Liver (tissue), 9 donors: Measurements from ENCODE around the gene GLI2. TPM values are rescaled to one million over a fixed set of nuclear protein-coding genes. Genes with fewer than 3 reads are reported as not detected.

Experiments
- DNase-seq: peaks from one replicate; pipeline ENCODE4 v3.0.0-alpha.2; 2017; ENCODE audit warnings: low spot score
- H3K27ac ChIP-seq, 2 donors: one replicate each; pipeline ENCODE4 v1.7.0; 2013; ENCODE audit warnings: inconsistent platforms in 2 of 2, low read length in 2 of 2, control low read depth in 1 of 2, low read depth in 1 of 2, mild to moderate bottlenecking in 1 of 2
- H3K27me3 ChIP-seq, 4 donors: one replicate each; pipeline versions ENCODE4 v1.6.1 to v1.7.0; 2013; ENCODE audit warnings: low read length in 3 of 4, inconsistent platforms in 1 of 4, mild to moderate bottlenecking in 1 of 4, moderate library complexity in 1 of 4; ENCODE audit not compliant: control insufficient read depth in 4 of 4, insufficient read depth in 4 of 4
- H3K36me3 ChIP-seq, 4 donors: one replicate each; pipeline versions ENCODE4 v1.6.1 to v1.7.0; 2013; ENCODE audit warnings: low read length in 3 of 4, mild to moderate bottlenecking in 3 of 4, low read depth in 1 of 4, moderate library complexity in 1 of 4; ENCODE audit not compliant: control insufficient read depth in 4 of 4, insufficient read depth in 3 of 4
- H3K4me1 ChIP-seq, 4 donors: one replicate each; pipeline versions ENCODE4 v1.6.1 to v1.7.0; 2013; ENCODE audit warnings: low read length in 3 of 4, mild to moderate bottlenecking in 3 of 4, moderate library complexity in 1 of 4; ENCODE audit not compliant: control insufficient read depth in 4 of 4, insufficient read depth in 4 of 4
- H3K4me3 ChIP-seq, 3 donors: one replicate each; pipeline versions ENCODE4 v1.6.1 to v1.7.0; 2013; ENCODE audit warnings: low read length in 3 of 3, control low read depth in 1 of 3, low read depth in 1 of 3, mild to moderate bottlenecking in 1 of 3
- H3K9ac ChIP-seq, 2 donors: one replicate each; pipeline ENCODE4 v1.7.0; 2013; ENCODE audit warnings: low read length in 2 of 2, mild to moderate bottlenecking in 2 of 2, moderate library complexity in 2 of 2, control low read depth in 1 of 2, low read depth in 1 of 2
- H3K9me3 ChIP-seq, 4 donors: one replicate each; pipeline versions ENCODE4 v1.6.1 to v1.7.0; 2013; ENCODE audit warnings: low read length in 3 of 4; ENCODE audit not compliant: control insufficient read depth in 4 of 4
- ATF3 ChIP-seq: IDR thresholded peaks from 2 replicates; pipeline ENCODE4 v1.6.1; 2016; ENCODE audit warnings: antibody characterized with exemption
- CTCF ChIP-seq: fragments of 150-350 bp; IDR thresholded peaks from 2 replicates; pipeline ENCODE4 v1.5.1; 2017; ENCODE audit warnings: improper control_type of control experiment, low read depth, low read length; ENCODE audit not compliant: missing input control
- EGR1 ChIP-seq, 2 donors: IDR thresholded peaks; 2 replicates each; pipeline ENCODE4 v1.6.1; 2016 to 2018; ENCODE audit warnings: antibody characterized with exemption in 2 of 2, low read depth in 2 of 2
- FOXA1 ChIP-seq: IDR thresholded peaks from 2 replicates; pipeline ENCODE4 v1.6.1; 2016; ENCODE audit warnings: antibody characterized with exemption
- FOXA2 ChIP-seq: IDR thresholded peaks from 2 replicates; pipeline ENCODE4 v1.6.1; 2016; ENCODE audit warnings: antibody characterized with exemption
- GABPA ChIP-seq, 2 donors: IDR thresholded peaks in 1 of 2; conservative IDR thresholded peaks in 1 of 2; 2 replicates each; pipeline ENCODE4 v1.6.1; 2016; ENCODE audit warnings: antibody characterized with exemption in 2 of 2, mild to moderate bottlenecking in 1 of 2, moderate library complexity in 1 of 2
- HNF4A ChIP-seq, 2 donors: conservative IDR thresholded peaks; 2 replicates each; pipeline ENCODE4 v1.6.1; 2016; ENCODE audit warnings: antibody characterized with exemption in 2 of 2, mild to moderate bottlenecking in 2 of 2
- HNF4G ChIP-seq: IDR thresholded peaks from 2 replicates; pipeline ENCODE4 v1.6.1; 2016; ENCODE audit warnings: antibody characterized with exemption
- JUND ChIP-seq, 2 donors: IDR thresholded peaks; 2 replicates each; pipeline ENCODE4 v1.6.1; 2016; ENCODE audit warnings: antibody characterized with exemption in 2 of 2
- MAX ChIP-seq: IDR thresholded peaks from 2 replicates; pipeline ENCODE4 v1.6.1; 2016; ENCODE audit warnings: antibody characterized with exemption
- NR2F2 ChIP-seq: IDR thresholded peaks from 2 replicates; pipeline ENCODE4 v1.6.1; 2016; ENCODE audit warnings: antibody characterized with exemption
- RAD21 ChIP-seq, 2 donors: IDR thresholded peaks; 2 replicates each; pipeline ENCODE4 v1.6.1; 2016; ENCODE audit warnings: antibody characterized with exemption in 2 of 2, mild to moderate bottlenecking in 2 of 2
- REST ChIP-seq: IDR thresholded peaks from 2 replicates; pipeline ENCODE4 v1.6.1; 2016; ENCODE audit warnings: antibody characterized with exemption, mild to moderate bottlenecking
- RXRA ChIP-seq, 2 donors: IDR thresholded peaks; 2 replicates each; pipeline ENCODE4 v1.6.1; 2017 to 2018; ENCODE audit warnings: antibody characterized with exemption in 2 of 2, mild to moderate bottlenecking in 1 of 2
- SP1 ChIP-seq: IDR thresholded peaks from 2 replicates; pipeline ENCODE4 v1.6.1; 2018; ENCODE audit warnings: antibody characterized with exemption, mild to moderate bottlenecking
- TAF1 ChIP-seq: conservative IDR thresholded peaks from 2 replicates; pipeline ENCODE4 v1.6.1; 2016; ENCODE audit warnings: antibody characterized with exemption, mild to moderate bottlenecking
- YY1 ChIP-seq: IDR thresholded peaks from 2 replicates; pipeline ENCODE4 v1.6.1; 2016; ENCODE audit warnings: antibody characterized with exemption, mild to moderate bottlenecking
- ZBTB33 ChIP-seq: IDR thresholded peaks from 2 replicates; pipeline ENCODE4 v1.6.1; 2016; ENCODE audit warnings: antibody characterized with exemption
- WGBS: extraction: QIAGEN DNeasy Blood & Tissue Kit; methylation state at CpG from one replicate; pipeline ENCODE4 v1.1.7; 2013; 5-methylcytosine and 5-hydroxymethylcytosine counted together
- polyA plus RNA-seq, 2 donors: library from polyadenylated mRNA; stranded (reverse) in 1 of 2; unstranded in 1 of 2; fragments of 200-250 nt in 1 of 2; fragments of >200 nt in 1 of 2; fragmentation: Nextera tagmentation in 1 of 2; extraction: Ambion mirVana in 1 of 2; gene quantifications; one replicate each; pipeline versions ENCODE4 v1.2.1 to v1.2.3, GENCODE V29; 2013 to 2015
- total RNA-seq, 2 donors: library from RNA; depleted of rRNA; stranded (reverse); fragments of >200 nt; gene quantifications; one replicate each; pipeline ENCODE4 v1.2.3, GENCODE V29; 2014
- donor health status: healthy.
- donor health status: healthy.
- donor health status: healthy.
- donor health status: healthy.
- donor health status: healthy.

The GLI2 gene
- total and polyA plus RNA-seq, 4 donors: 0.04 to 0.16 (median 0.11) TPM

GRCh38 chr2:120747706-120748105 is 12.0 kb downstream of the GLI2 start:
- no peak overlapping the region for H3K4me3 ChIP-seq
- no peak overlapping the region for H3K9ac ChIP-seq
- H3K27me3 ChIP-seq: peaks cover 0 to 6% (median 0%) of the 10 kb centered on the region in 4 donors
- 91% methylated on average over 7 of the region's 7 CpGs for WGBS
- H3K27ac ChIP-seq: no peak overlapping the region
- DNase-seq: no peak
- no peak for TF ChIP-seq ATF3
- TF ChIP-seq RAD21 (IDR thresholded peaks at IDR 0.05): no peak
- no peak for TF ChIP-seq JUND (IDR thresholded peaks at IDR 0.05)
- TF ChIP-seq EGR1 (IDR thresholded peaks at IDR 0.05; ENCODE audit: low read depth in 2 of 2): no peak
- TF ChIP-seq TAF1: no peak
- TF ChIP-seq GABPA (IDR thresholded peaks at IDR 0.05 in 1 of 2, conservative IDR thresholded peaks at IDR 0.05 in 1 of 2): no peak
- TF ChIP-seq HNF4A (conservative IDR thresholded peaks at IDR 0.05): no peak
- TF ChIP-seq SP1: no peak
- TF ChIP-seq HNF4G: no peak
- no peak for TF ChIP-seq ZBTB33
- no peak for TF ChIP-seq RXRA (IDR thresholded peaks at IDR 0.05)
- TF ChIP-seq FOXA2: no peak
- no peak for TF ChIP-seq REST
- TF ChIP-seq FOXA1: no peak
- TF ChIP-seq NR2F2: no peak
- no peak for TF ChIP-seq YY1
- TF ChIP-seq MAX: no peak
- TF ChIP-seq CTCF: no peak
- no peaks in the 10 kb centered on the region for H3K36me3 ChIP-seq
- H3K9me3 ChIP-seq: no peaks in the 10 kb centered on the region
- H3K4me1 ChIP-seq: no peaks in the 10 kb centered on the region
